SK-N-SH (cell line): Measurements from ENCODE around the gene STAP2. TPM values are rescaled to one million over a fixed set of nuclear protein-coding genes. Genes with fewer than 3 reads are reported as not detected.

Experiments
- CTCF ChIA-PET: fragments of 300-600, 350-600 bp; formaldehyde crosslinking; extraction: SDS; loops from one replicate; lab custom pipeline; 2021; lab: Yijun Ruan, JAX
- POLR2A ChIA-PET: fragments of 350-600 bp; sonication (Branson Sonifier 250); formaldehyde crosslinking; extraction: SDS; loops from one replicate; lab custom pipeline; 2020; ENCODE audit warnings: antibody characterized with exemption, inconsistent platforms; lab: Yijun Ruan, JAX
- DNase-seq: peaks from one replicate; pipeline ENCODE4 v3.0.0; 2012
- H2AFZ ChIP-seq: fragments of 200-600 bp; sonication (generic); 2 replicates; pipeline ENCODE4 v1.8.1; 2016; ENCODE audit warnings: antibody characterized with exemption, mild to moderate bottlenecking, low read depth
- H3F3A ChIP-seq: fragments of 200-600 bp; sonication (generic); replicated peaks from 2 replicates; pipeline ENCODE3; 2016; ENCODE audit warnings: antibody characterized with exemption, mild to moderate bottlenecking; ENCODE audit not compliant: insufficient read depth
- H3K27ac ChIP-seq, 2 experiments: fragments of 200-500 bp in 1 of 2; fragments of 200-600 bp in 1 of 2; sonication (Bioruptor generic) in 1 of 2; sonication (generic), shearing (Covaris generic) in 1 of 2; 2 replicates each; pipeline versions ENCODE4 v1.5.1 to v1.6.1; 2014 to 2016; ENCODE audit warnings: low read depth in 2 of 2, inconsistent platforms in 1 of 2, low read length in 1 of 2, mild to moderate bottlenecking in 1 of 2, mixed read lengths in 1 of 2
- H3K27me3 ChIP-seq: fragments of 200-600 bp; sonication (generic), shearing (Covaris generic); 2 replicates; pipeline ENCODE4 v1.6.1; 2016; ENCODE audit warnings: mixed run types; ENCODE audit not compliant: insufficient read depth
- H3K36me3 ChIP-seq, 2 experiments: fragments of 200-500 bp in 1 of 2; fragments of 200-600 bp in 1 of 2; sonication (Bioruptor generic) in 1 of 2; sonication (generic) in 1 of 2; replicated peaks in 1 of 2; 2 replicates each; pipeline versions ENCODE3 to v1.5.1; 2014 to 2016; ENCODE audit warnings: low read length in 1 of 2, mild to moderate bottlenecking in 1 of 2; ENCODE audit not compliant: insufficient read depth in 2 of 2, control insufficient read depth in 1 of 2
- H3K4me1 ChIP-seq, 2 experiments: fragments of 200-500 bp in 1 of 2; fragments of 200-600 bp in 1 of 2; sonication (Bioruptor generic) in 1 of 2; sonication (generic), shearing (Covaris generic) in 1 of 2; 2 replicates each; pipeline versions ENCODE4 v1.5.1 to v1.6.1; 2014 to 2016; ENCODE audit warnings: low read depth in 1 of 2, low read length in 1 of 2, mixed run types in 1 of 2; ENCODE audit not compliant: insufficient read depth in 2 of 2, control insufficient read depth in 1 of 2
- H3K4me2 ChIP-seq: fragments of 200-600 bp; sonication (generic), shearing (Covaris generic); 2 replicates; pipeline ENCODE4 v1.6.1; 2017; ENCODE audit warnings: mixed run types
- H3K4me3 ChIP-seq, 2 experiments: fragments of 200-500 bp in 1 of 2; fragments of 200-600 bp in 1 of 2; sonication (Bioruptor generic) in 1 of 2; sonication (generic), shearing (Covaris generic) in 1 of 2; 2 replicates each; pipeline versions ENCODE4 v1.5.1 to v1.8.1; 2014 to 2016; ENCODE audit warnings: low read depth in 2 of 2, inconsistent platforms in 1 of 2, low read length in 1 of 2, mild to moderate bottlenecking in 1 of 2, mixed read lengths in 1 of 2, moderate library complexity in 1 of 2
- H3K79me2 ChIP-seq: fragments of 200-600 bp; sonication (generic); 2 replicates; pipeline ENCODE4 v1.8.1; 2017; ENCODE audit warnings: mild to moderate bottlenecking; ENCODE audit not compliant: insufficient read depth
- H3K9ac ChIP-seq: fragments of 200-600 bp; sonication (generic); 2 replicates; pipeline ENCODE4 v1.6.1; 2017; ENCODE audit warnings: mixed run types
- H3K9me2 ChIP-seq: fragments of 200-600 bp; sonication (generic); 2 replicates; pipeline ENCODE4 v1.6.1; 2017; ENCODE audit warnings: mixed run types
- H3K9me3 ChIP-seq: fragments of 200-600 bp; sonication (generic); 2 replicates; pipeline ENCODE4 v1.6.1; 2017; ENCODE audit warnings: mixed run types, mild to moderate bottlenecking, moderate library complexity
- H4K20me1 ChIP-seq: fragments of 200-600 bp; sonication (generic); 2 replicates; pipeline ENCODE4 v1.6.1; 2017; ENCODE audit warnings: mild to moderate bottlenecking, mixed run types; ENCODE audit not compliant: insufficient read depth
- EP300 ChIP-seq, 2 experiments: IDR thresholded peaks; 2 replicates each; pipeline versions ENCODE4 v1.4.0 to v1.6.1; 2012; ENCODE audit warnings: borderline replicate concordance in 1 of 2, low read depth in 1 of 2, low read length in 1 of 2
- EZH2phosphoT487 ChIP-seq: fragments of 200-600 bp; sonication (generic); IDR thresholded peaks from 2 replicates; pipeline ENCODE4 v1.6.1; 2017; ENCODE audit warnings: low read depth, mixed run types, mild to moderate bottlenecking, antibody characterized with exemption, moderate library complexity, borderline replicate concordance
- FOSL2 ChIP-seq: IDR thresholded peaks from 2 replicates; pipeline ENCODE4 v1.4.0; 2012; ENCODE audit warnings: low read depth, mild to moderate bottlenecking, moderate library complexity, borderline replicate concordance
- FOXJ3 ChIP-seq: sonication (generic); formaldehyde crosslinking; IDR thresholded peaks from 2 replicates; pipeline ENCODE4 v1.5.1; 2020; ENCODE audit warnings: mild to moderate bottlenecking, missing genetic modification reagents
- FOXM1 ChIP-seq: IDR thresholded peaks from 2 replicates; pipeline ENCODE4 v1.4.0; 2012; ENCODE audit warnings: low read depth, mild to moderate bottlenecking
- GABPA ChIP-seq: IDR thresholded peaks from 2 replicates; pipeline ENCODE4 v1.4.0; 2012; ENCODE audit warnings: low read depth, mild to moderate bottlenecking
- JUND ChIP-seq: IDR thresholded peaks from 2 replicates; pipeline ENCODE4 v1.4.0; 2012
- MEF2A ChIP-seq: IDR thresholded peaks from 2 replicates; pipeline ENCODE4 v1.4.0; 2012; ENCODE audit warnings: low read depth, borderline replicate concordance
- POLR2AphosphoS5 ChIP-seq: IDR thresholded peaks from 2 replicates; pipeline ENCODE4 v1.6.1; 2012; ENCODE audit warnings: low read depth, low read length
- RAD21 ChIP-seq: IDR thresholded peaks from 2 replicates; pipeline ENCODE4 v1.6.1; 2012; ENCODE audit warnings: mild to moderate bottlenecking, low read length
- SIN3A ChIP-seq: IDR thresholded peaks from 2 replicates; pipeline ENCODE4 v1.6.1; 2012; ENCODE audit warnings: low read depth, mild to moderate bottlenecking, low read length, moderate library complexity, borderline replicate concordance
- SMC3 ChIP-seq: IDR thresholded peaks from 2 replicates; pipeline ENCODE4 v1.6.1; 2012; ENCODE audit warnings: low read depth, low read length, improper control_type of control experiment
- WGBS: methylation state at CpG from one replicate; pipeline ENCODE4 v1.1.6; 2017; ENCODE audit warnings: low lambda C conversion rate; 5-methylcytosine and 5-hydroxymethylcytosine counted together
- polyA plus RNA-seq, 3 experiments: library from polyadenylated mRNA; depleted of rRNA; stranded (reverse); fragments of >200 nt; gene quantifications; 2 replicates each; pipeline ENCODE4 v1.2.3, GENCODE V29; 2012
- TF ChIP-seq, protein P1 (sequence below): IDR thresholded peaks from 2 replicates; pipeline ENCODE4; 2012
- TF ChIP-seq, protein P2 (sequence below): fragments of 150-350 bp; IDR thresholded peaks from 2 replicates; pipeline ENCODE4 v1.6.1; 2017; ENCODE audit warnings: antibody characterized with exemption, low read length, low read depth, borderline replicate concordance
- TF ChIP-seq, protein P3 (sequence below): fragments of 200-600 bp; sonication (generic); IDR thresholded peaks from 2 replicates; pipeline ENCODE4 v1.6.1; 2017; ENCODE audit warnings: antibody characterized with exemption, mild to moderate bottlenecking, moderate library complexity
- TF ChIP-seq, protein P4 (sequence below): IDR thresholded peaks from 2 replicates; pipeline ENCODE4 v1.6.1; 2012; ENCODE audit warnings: mild to moderate bottlenecking, low read depth, low read length, moderate library complexity

STAP2 gene
- polyA plus RNA-seq, 1 of the 3 experiments (the other 2 are of a cell fraction) = 7.6 TPM

DNA sequence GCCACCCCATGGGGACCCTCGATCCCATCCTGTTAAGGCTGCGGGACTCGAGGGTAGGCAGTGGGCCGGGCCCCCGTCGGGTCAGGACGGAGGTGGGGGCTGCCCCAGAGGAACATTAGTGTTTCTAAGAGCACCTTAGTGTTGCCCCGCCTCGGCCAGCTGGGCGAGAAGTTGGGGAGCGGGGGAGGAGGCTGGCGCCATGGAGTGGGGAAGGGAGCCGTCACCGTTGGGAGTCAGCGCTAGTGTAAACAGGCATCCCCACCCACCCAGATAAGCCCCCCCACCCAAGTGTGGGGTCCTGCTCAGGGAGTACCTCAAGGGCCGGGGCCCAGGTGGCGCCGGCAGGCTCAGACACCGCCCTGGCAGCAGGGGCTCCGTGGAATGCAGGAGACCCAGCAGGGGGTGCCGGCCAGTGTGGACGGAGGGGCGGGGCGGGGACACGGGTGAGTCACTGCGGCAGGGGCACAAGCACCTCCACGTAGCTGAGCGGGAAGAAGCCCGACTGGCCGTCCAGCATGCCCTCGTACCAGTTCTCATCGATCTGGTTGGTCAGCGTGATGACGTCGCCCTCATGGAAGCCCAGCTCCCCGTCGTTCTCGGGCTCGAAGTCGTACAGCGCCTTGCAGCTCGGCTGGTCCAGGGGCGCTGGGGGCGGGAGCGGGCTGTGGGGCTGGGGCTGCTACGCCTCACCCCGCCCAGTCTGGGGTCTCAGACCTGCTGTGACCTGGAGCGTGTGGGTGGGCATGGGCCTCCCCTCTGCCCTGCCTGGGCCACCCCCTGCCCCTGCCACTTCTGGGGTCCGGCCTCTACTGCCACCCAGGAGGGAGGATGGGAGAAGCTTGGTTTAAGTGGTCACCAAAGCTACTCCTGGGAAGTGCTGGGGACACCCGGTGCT lies 22.8 kb upstream of the STAP2 start (continued):
- no peak for TF ChIP-seq FOSL2
- TF ChIP-seq JUND = no peak
- no peak for TF ChIP-seq RAD21
- no peak for TF ChIP-seq POLR2AphosphoS5
- no peak for TF ChIP-seq GABPA
- no peak for TF ChIP-seq SMC3
- TF ChIP-seq, protein P1, sequence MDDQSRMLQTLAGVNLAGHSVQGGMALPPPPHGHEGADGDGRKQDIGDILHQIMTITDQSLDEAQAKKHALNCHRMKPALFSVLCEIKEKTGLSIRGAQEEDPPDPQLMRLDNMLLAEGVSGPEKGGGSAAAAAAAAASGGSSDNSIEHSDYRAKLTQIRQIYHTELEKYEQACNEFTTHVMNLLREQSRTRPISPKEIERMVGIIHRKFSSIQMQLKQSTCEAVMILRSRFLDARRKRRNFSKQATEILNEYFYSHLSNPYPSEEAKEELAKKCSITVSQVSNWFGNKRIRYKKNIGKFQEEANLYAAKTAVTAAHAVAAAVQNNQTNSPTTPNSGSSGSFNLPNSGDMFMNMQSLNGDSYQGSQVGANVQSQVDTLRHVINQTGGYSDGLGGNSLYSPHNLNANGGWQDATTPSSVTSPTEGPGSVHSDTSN = no peak

DNA sequence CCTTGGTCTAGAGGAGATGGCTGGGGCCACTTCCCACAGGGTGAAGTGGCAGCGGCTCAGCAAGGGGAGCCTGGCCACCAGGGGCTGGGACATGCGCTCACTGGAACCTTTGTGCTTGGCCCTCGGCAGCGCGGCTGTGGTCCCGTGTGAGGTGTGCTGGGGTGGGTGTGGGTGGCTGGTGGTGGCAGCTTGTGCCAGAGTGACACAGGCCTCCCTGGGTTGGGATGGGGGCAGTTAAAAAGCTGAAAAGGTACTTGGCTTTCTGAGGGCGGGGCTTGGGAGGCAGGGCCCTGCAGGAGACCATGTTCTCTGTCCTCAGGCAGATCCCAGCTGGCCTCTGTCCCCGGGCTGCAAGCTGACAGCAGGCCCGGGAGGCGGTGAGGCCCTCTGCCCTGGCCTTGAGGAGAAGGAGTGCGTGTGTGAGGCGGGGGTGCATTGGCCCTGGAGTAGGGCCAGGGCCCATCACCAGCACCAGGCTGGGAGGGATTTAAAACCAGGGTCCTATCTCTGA lies 22.1 kb upstream of the STAP2 start:
- H4K20me1 ChIP-seq = no peaks in the 10 kb centered on the region
- TF ChIP-seq MEF2A (no peak), FOXM1 (no peak), FOXJ3 (CRISPR knock-in tag) (no peak), RAD21 (no peak)
- TF ChIP-seq, protein P2, sequence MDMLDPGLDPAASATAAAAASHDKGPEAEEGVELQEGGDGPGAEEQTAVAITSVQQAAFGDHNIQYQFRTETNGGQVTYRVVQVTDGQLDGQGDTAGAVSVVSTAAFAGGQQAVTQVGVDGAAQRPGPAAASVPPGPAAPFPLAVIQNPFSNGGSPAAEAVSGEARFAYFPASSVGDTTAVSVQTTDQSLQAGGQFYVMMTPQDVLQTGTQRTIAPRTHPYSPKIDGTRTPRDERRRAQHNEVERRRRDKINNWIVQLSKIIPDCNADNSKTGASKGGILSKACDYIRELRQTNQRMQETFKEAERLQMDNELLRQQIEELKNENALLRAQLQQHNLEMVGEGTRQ = no peak
- POLR2A ChIA-PET = no interaction called here
- H3K4me1 ChIP-seq = no peaks in the 10 kb centered on the region
- H3K9me3 ChIP-seq = no peaks in the 10 kb centered on the region
- CTCF ChIA-PET = interaction anchor here (1.8 to 8.5 kb wide), 2 partner anchors 7 to 40 kb away, joined by 6 to 84 read pairs; partner anchors contain the start of gene SH3GL1
- no peaks in the 10 kb centered on the region for H3K27me3 ChIP-seq
- H3K4me2 ChIP-seq = no peak overlapping the region
- no peak overlapping the region for H3K4me3 ChIP-seq
- no peak overlapping the region for H2AFZ ChIP-seq
- peaks cover 3% of the 10 kb centered on the region for H3F3A ChIP-seq
- no peak overlapping the region for H3K9ac ChIP-seq
- DNase-seq = no peak
- H3K79me2 ChIP-seq = no peaks in the 10 kb centered on the region
- 94% methylated on average over 8 of the region's 12 CpGs for WGBS
- H3K36me3 ChIP-seq = peaks cover 0 to 53% of the 10 kb centered on the region in 2 experiments
- H3K9me2 ChIP-seq = no peaks in the 10 kb centered on the region
- H3K27ac ChIP-seq = no peak overlapping the region; a peak in 1 of 4 replicates

DNA sequence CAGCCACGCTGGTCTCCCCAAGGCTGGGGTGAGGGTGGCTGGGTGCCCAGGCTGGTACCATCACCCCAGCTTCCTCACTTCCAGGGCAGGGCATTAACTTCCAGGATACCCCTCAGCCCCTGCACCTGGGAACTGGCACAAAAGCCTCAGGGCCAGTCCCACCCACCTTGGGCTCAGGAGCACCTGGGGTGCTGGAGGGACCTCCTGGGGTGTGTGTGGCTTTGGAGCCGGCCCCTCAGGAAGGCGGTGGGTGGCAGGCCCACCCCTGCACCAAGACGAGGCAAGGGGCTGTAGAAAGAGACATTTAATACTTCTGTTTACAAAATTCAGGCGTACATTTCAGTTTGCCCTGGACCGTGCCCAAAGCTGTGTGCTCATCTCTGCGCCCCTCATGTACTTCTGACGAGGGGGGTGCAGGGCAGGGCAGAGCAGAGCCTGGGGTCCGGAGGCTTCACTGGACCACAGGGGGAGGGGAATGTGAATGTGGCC lies 21.5 kb upstream of the STAP2 start:
- ChIA-PET POLR2A (no interaction called here), CTCF (interaction anchor here (1.8 to 8.5 kb wide), 3 partner anchors 6 to 93 kb away, joined by 6 to 84 read pairs (median 8); partner anchors contain the start of gene SH3GL1)
- Histone ChIP-seq H3K36me3 (peaks cover 0 to 48% of the 10 kb centered on the region in 2 experiments), H3K9ac (no peak overlapping the region), H3K27ac (no peak overlapping the region), H3K27me3 (no peaks in the 10 kb centered on the region), H3K9me2 (no peaks in the 10 kb centered on the region), H3K79me2 (no peaks in the 10 kb centered on the region), H3F3A (peaks cover 3% of the 10 kb centered on the region), H4K20me1 (no peaks in the 10 kb centered on the region), H2AFZ (no peak overlapping the region), H3K9me3 (no peaks in the 10 kb centered on the region), H3K4me1 (no peaks in the 10 kb centered on the region), H3K4me3 (no peak overlapping the region), H3K4me2 (no peak overlapping the region)
- DNase-seq = no peak
- 82% methylated on average over 8 of the region's 9 CpGs for WGBS
- TF ChIP-seq EZH2phosphoT487 = no peak
- no peak for TF ChIP-seq EP300 (IDR thresholded peaks at IDR 0.05; ENCODE audit: borderline replicate concordance in 1 of 2, low read depth in 1 of 2, low read length in 1 of 2)
- TF ChIP-seq, protein P3, sequence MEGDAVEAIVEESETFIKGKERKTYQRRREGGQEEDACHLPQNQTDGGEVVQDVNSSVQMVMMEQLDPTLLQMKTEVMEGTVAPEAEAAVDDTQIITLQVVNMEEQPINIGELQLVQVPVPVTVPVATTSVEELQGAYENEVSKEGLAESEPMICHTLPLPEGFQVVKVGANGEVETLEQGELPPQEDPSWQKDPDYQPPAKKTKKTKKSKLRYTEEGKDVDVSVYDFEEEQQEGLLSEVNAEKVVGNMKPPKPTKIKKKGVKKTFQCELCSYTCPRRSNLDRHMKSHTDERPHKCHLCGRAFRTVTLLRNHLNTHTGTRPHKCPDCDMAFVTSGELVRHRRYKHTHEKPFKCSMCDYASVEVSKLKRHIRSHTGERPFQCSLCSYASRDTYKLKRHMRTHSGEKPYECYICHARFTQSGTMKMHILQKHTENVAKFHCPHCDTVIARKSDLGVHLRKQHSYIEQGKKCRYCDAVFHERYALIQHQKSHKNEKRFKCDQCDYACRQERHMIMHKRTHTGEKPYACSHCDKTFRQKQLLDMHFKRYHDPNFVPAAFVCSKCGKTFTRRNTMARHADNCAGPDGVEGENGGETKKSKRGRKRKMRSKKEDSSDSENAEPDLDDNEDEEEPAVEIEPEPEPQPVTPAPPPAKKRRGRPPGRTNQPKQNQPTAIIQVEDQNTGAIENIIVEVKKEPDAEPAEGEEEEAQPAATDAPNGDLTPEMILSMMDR = no peak
- no peak for TF ChIP-seq RAD21
- TF ChIP-seq JUND = no peak
- no peak for TF ChIP-seq FOXJ3 (CRISPR knock-in tag)
- TF ChIP-seq, protein P4, sequence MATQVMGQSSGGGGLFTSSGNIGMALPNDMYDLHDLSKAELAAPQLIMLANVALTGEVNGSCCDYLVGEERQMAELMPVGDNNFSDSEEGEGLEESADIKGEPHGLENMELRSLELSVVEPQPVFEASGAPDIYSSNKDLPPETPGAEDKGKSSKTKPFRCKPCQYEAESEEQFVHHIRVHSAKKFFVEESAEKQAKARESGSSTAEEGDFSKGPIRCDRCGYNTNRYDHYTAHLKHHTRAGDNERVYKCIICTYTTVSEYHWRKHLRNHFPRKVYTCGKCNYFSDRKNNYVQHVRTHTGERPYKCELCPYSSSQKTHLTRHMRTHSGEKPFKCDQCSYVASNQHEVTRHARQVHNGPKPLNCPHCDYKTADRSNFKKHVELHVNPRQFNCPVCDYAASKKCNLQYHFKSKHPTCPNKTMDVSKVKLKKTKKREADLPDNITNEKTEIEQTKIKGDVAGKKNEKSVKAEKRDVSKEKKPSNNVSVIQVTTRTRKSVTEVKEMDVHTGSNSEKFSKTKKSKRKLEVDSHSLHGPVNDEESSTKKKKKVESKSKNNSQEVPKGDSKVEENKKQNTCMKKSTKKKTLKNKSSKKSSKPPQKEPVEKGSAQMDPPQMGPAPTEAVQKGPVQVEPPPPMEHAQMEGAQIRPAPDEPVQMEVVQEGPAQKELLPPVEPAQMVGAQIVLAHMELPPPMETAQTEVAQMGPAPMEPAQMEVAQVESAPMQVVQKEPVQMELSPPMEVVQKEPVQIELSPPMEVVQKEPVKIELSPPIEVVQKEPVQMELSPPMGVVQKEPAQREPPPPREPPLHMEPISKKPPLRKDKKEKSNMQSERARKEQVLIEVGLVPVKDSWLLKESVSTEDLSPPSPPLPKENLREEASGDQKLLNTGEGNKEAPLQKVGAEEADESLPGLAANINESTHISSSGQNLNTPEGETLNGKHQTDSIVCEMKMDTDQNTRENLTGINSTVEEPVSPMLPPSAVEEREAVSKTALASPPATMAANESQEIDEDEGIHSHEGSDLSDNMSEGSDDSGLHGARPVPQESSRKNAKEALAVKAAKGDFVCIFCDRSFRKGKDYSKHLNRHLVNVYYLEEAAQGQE = no peak
- TF ChIP-seq SIN3A = no peak
